ENCODE results near the gene MUC5AC. TPM values are rescaled to one million over a fixed set of nuclear protein-coding genes. Genes with fewer than 3 reads are reported as not detected.
A peak's percentile ranks its signal among the peaks of the same experiment; 100 is the strongest.
"Not testable (repeated sequence)": the region's sequence is repeated elsewhere in the genome, so short reads cannot be mapped to it uniquely, and the experiment has no call there.

Gene MUC5AC
- total and polyA plus RNA-seq, 10 donors: under 0.01 TPM; not detected in 8

- intact Hi-C loops (cut with DNase I; ENCODE audit: low total_unique reads): loop anchor here (10.0 kb wide), 1 partner anchor 365 kb away; the partner anchor contains the start of gene DUSP8
- peaks cover 6 to 50% (median 36%) of the 10 kb centered on the region in 8 donors for H3K9me3 ChIP-seq
- 86 to 95% (median 90%) methylated on average over 16 to 17 of the region's 17 CpGs for WGBS, 5 donors
- H3K27ac ChIP-seq: no peak overlapping the region
- H3K4me3 ChIP-seq: no peak overlapping the region
- H3K27me3 ChIP-seq (replicated peaks in 1 of 7): peaks cover 0 to 8% (median 0%) of the 10 kb centered on the region in 7 donors
- no peaks in the 10 kb centered on the region for H3K4me1 ChIP-seq
- DNase-seq: peak; percentile 61
- TF ChIP-seq POLR2AphosphoS5 (IDR thresholded peaks at IDR 0.05) (no peak), POLR2A (IDR thresholded peaks at IDR 0.05) (no peak), CTCF (IDR thresholded peaks at IDR 0.05 in 8 of 11, conservative IDR thresholded peaks at IDR 0.05 in 3 of 11) (no peak)
- H3K36me3 ChIP-seq: no peaks in the 10 kb centered on the region
These were observed 51.8 kb downstream of the MUC5AC start for GRCh38 chr11:1209371-1210057.

- no peak for DNase-seq
- H3K9me3 ChIP-seq: peaks cover 6 to 50% (median 36%) of the 10 kb centered on the region in 8 donors
- TF ChIP-seq POLR2AphosphoS5 (IDR thresholded peaks at IDR 0.05) (no peak), CTCF (IDR thresholded peaks at IDR 0.05 in 8 of 11, conservative IDR thresholded peaks at IDR 0.05 in 3 of 11) (no peak), POLR2A (IDR thresholded peaks at IDR 0.05) (no peak)
- no peaks in the 10 kb centered on the region for H3K36me3 ChIP-seq
- WGBS, 5 donors: 80 to 89% (median 88%) methylated on average over 2 of the region's 2 CpGs
- peaks cover 0 to 2% (median 0%) of the 10 kb centered on the region in 7 donors for H3K27me3 ChIP-seq (replicated peaks in 1 of 7)
- H3K4me1 ChIP-seq: no peaks in the 10 kb centered on the region
- no peak overlapping the region for H3K27ac ChIP-seq
- intact Hi-C loops (cut with DNase I; ENCODE audit: low total_unique reads): no loop called here
- H3K4me3 ChIP-seq: no peak overlapping the region
These were observed 54.1 kb downstream of the MUC5AC start for GRCh38 chr11:1211838-1212237.

GRCh38 chr11:1215826-1216225 lies 58.1 kb downstream of the MUC5AC start:
- H3K27ac ChIP-seq; H3K36me3 ChIP-seq; H3K4me3 ChIP-seq; intact Hi-C loops (cut with DNase I; ENCODE audit: low total_unique reads): not testable (repeated sequence)
- Histone ChIP-seq H3K9me3 (peaks cover 6 to 37% (median 29%) of the 10 kb centered on the region in 8 donors), H3K27me3 (replicated peaks in 1 of 7) (peaks cover 0 to 31% (median 4%) of the 10 kb centered on the region in 7 donors), H3K4me1 (peaks cover 0 to 12% (median 5%) of the 10 kb centered on the region in 6 donors)
- 78 to 89% (median 86%) methylated on average over 8 of the region's 8 CpGs for WGBS, 5 donors
- DNase-seq: peak; percentile 54

GRCh38 chr11:1217151-1217550 lies 59.4 kb downstream of the MUC5AC start:
- Histone ChIP-seq H3K36me3 (no peaks in the 10 kb centered on the region), H3K4me3 (no peak overlapping the region), H3K27ac (no peak overlapping the region), H3K9me3 (peaks cover under 1 to 24% (median 16%) of the 10 kb centered on the region in 8 donors), H3K4me1 (peaks cover 0 to 12% (median 5%) of the 10 kb centered on the region in 6 donors), H3K27me3 (replicated peaks in 1 of 7) (peaks cover 0 to 44% (median 7%) of the 10 kb centered on the region in 7 donors)
- DNase-seq: no peak
- intact Hi-C loops (cut with DNase I; ENCODE audit: low total_unique reads): no loop called here
- no peak for TF ChIP-seq POLR2AphosphoS5 (IDR thresholded peaks at IDR 0.05)
- no peak for TF ChIP-seq POLR2A (IDR thresholded peaks at IDR 0.05)
- TF ChIP-seq CTCF (IDR thresholded peaks at IDR 0.05 in 8 of 11, conservative IDR thresholded peaks at IDR 0.05 in 3 of 11): no peak
- 92 to 94% (median 93%) methylated on average over 17 of the region's 17 CpGs for WGBS, 5 donors
